ENCODE data around the gene PAFAH1B1. TPM values are rescaled to one million over a fixed set of nuclear protein-coding genes. Genes with fewer than 3 reads are reported as not detected.
A peak's percentile ranks its signal among the peaks of the same experiment; 100 is the strongest.

PAFAH1B1 gene
- total RNA-seq, 1 donor from 2014 or later: 130 TPM

DNA sequence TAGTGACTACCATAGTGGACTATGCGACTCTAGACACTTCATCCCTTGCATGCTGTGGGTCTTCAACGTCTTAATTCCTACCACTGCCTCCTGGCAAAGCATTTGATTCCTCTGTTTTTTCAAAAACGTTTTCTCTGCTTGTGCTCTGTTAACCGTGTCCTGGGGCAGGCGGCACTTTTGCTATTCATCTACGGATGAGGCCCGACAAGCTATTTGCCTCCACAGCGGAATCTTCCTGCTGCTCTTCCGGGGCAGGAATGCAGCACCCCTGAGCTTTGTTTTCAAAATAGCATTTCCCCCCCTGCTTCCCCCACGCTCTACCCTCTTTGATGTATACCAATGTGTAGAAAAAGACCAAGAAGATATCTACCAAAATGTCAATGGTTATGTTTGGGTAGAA, 42.0 kb upstream of the PAFAH1B1 start:
- no peak overlapping the region for H3K27ac Mint-ChIP-seq (ENCODE audit: unreplicated experiment)
- TF ChIP-seq, protein P1, sequence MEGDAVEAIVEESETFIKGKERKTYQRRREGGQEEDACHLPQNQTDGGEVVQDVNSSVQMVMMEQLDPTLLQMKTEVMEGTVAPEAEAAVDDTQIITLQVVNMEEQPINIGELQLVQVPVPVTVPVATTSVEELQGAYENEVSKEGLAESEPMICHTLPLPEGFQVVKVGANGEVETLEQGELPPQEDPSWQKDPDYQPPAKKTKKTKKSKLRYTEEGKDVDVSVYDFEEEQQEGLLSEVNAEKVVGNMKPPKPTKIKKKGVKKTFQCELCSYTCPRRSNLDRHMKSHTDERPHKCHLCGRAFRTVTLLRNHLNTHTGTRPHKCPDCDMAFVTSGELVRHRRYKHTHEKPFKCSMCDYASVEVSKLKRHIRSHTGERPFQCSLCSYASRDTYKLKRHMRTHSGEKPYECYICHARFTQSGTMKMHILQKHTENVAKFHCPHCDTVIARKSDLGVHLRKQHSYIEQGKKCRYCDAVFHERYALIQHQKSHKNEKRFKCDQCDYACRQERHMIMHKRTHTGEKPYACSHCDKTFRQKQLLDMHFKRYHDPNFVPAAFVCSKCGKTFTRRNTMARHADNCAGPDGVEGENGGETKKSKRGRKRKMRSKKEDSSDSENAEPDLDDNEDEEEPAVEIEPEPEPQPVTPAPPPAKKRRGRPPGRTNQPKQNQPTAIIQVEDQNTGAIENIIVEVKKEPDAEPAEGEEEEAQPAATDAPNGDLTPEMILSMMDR (conservative IDR thresholded peaks at IDR 0.05): no peak
- peaks cover 17% of the 10 kb centered on the region for H3K4me1 Mint-ChIP-seq
- H3K4me3 Mint-ChIP-seq: no peak overlapping the region
- H3K27me3 Mint-ChIP-seq (ENCODE audit: low read depth): peaks cover 7% of the 10 kb centered on the region
- DNase-seq (ENCODE audit: low read depth, low spot score): no peak
- H3K36me3 Mint-ChIP-seq (ENCODE audit: low read depth): no peaks in the 10 kb centered on the region
- peaks cover 3% of the 10 kb centered on the region for H3K9me3 Mint-ChIP-seq

DNA sequence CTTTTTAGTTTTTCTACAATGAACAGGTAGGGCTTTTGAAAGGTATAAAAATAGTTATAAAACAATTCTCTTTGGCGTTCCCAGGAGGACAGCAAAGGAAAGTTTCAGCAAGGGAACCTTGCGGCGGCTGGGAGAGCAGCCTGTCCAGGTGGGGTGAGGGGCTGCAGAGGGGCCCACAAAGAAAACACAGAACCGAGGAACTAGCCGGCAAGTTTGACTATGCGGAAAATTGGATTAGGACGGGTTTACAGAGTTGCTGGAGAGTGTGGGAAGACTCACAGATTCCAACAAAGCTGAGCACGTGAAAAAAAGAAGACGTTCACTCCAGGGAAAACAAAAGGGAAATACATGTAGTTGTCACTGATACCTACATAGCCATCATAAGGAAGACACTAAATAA, 41.5 kb upstream of the PAFAH1B1 start:
- peaks cover 17% of the 10 kb centered on the region for H3K4me1 Mint-ChIP-seq
- TF ChIP-seq, protein P1 (conservative IDR thresholded peaks at IDR 0.05): no peak
- peak overlapping the region; percentile 86 for H3K27ac Mint-ChIP-seq (ENCODE audit: unreplicated experiment)
- no peak overlapping the region for H3K4me3 Mint-ChIP-seq
- H3K27me3 Mint-ChIP-seq (ENCODE audit: low read depth): peaks cover 7% of the 10 kb centered on the region
- peaks cover 5% of the 10 kb centered on the region for H3K9me3 Mint-ChIP-seq
- DNase-seq (ENCODE audit: low read depth, low spot score): no peak
- H3K36me3 Mint-ChIP-seq (ENCODE audit: low read depth): no peaks in the 10 kb centered on the region

DNA sequence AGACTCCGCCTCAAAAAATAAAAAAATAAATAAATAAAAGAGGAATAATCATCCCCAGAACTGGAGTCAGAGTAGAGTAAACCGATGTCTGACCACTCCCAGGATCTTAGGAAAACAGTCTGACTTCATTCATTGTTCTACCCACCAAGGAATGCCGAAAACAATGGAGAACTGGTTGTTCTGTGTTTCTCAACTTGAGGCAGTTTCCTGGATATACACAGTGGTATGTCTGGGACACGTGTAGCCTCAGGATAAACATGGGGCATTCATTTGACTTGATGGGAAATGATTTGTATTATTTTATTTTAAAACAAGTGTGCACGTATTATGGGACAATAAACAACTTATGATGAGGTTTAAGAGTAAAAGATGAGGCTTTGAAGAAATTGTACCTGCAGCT, 32.8 kb upstream of the PAFAH1B1 start:
- H3K4me1 Mint-ChIP-seq: peaks cover 7% of the 10 kb centered on the region
- no peak for DNase-seq (ENCODE audit: low read depth, low spot score)
- peaks cover 5% of the 10 kb centered on the region for H3K9me3 Mint-ChIP-seq
- H3K27ac Mint-ChIP-seq (ENCODE audit: unreplicated experiment): no peak overlapping the region
- peaks cover 3% of the 10 kb centered on the region for H3K36me3 Mint-ChIP-seq (ENCODE audit: low read depth)
- TF ChIP-seq, protein P1 (conservative IDR thresholded peaks at IDR 0.05): no peak
- no peaks in the 10 kb centered on the region for H3K27me3 Mint-ChIP-seq (ENCODE audit: low read depth)
- no peak overlapping the region for H3K4me3 Mint-ChIP-seq

DNA sequence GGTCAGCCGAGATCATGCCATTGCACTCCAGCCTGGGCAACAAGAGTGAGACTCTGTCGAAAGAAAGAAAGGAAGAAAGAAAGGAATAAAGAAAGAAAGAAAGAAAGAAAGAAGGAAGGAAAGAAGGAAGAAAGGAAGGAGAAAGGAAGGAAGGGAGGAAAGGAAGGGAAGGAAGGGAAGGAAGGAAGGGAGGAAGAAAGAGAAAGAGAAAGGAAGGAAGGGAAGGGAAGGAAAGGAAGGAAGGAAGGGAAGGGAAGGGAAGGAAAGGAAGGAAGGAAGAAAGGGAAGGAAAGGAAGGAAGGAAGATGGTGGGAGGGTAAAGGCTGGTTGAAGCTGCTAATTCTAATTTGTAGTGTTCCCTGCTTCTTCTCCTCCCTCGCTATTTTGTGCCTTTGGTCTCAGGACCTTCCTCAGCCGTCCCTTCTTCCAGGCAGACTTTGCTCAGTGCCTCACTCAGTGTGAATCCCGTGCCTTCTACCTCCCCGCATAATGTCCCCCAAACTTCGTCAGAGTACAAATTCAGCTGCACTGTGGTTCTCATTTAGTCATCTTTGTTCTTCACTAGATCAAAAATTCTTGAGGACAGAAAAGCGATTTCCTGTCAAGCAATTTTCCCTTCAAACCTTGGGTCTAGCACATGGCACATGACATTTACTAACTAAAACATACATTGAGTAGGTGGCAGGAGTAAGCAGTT, 31.1 kb upstream of the PAFAH1B1 start:
- TF ChIP-seq, protein P1 (conservative IDR thresholded peaks at IDR 0.05): no peak
- Mint-ChIP-seq H3K9me3 (no peaks in the 10 kb centered on the region), H3K4me3 (no peak overlapping the region), H3K36me3 (ENCODE audit: low read depth) (peaks cover 3% of the 10 kb centered on the region), H3K27ac (ENCODE audit: unreplicated experiment) (no peak overlapping the region), H3K27me3 (ENCODE audit: low read depth) (no peaks in the 10 kb centered on the region), H3K4me1 (peaks cover 7% of the 10 kb centered on the region)
- no peak for DNase-seq (ENCODE audit: low read depth, low spot score)

DNA sequence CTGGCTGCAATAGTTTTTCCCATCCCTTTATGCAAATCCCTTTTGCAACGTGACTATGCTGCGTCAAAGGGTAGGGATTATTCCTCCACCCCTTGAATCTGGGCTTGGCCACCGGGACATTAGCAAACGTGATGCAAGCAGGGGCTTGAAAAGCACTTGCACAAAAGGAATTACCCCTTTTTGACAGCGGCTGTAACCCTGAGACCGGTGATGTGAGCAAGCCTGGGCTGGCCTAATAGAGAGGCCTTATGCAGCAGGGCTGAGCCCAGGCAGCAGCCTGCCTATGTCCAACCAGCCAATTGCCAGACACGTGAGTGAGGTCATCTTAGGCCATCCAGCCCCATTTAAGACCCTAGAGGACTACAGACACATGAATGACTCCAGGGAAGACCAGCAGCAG, 30.4 kb upstream of the PAFAH1B1 start:
- Mint-ChIP-seq H3K36me3 (ENCODE audit: low read depth) (peaks cover 3% of the 10 kb centered on the region), H3K4me1 (peaks cover 7% of the 10 kb centered on the region), H3K27me3 (ENCODE audit: low read depth) (no peaks in the 10 kb centered on the region), H3K27ac (ENCODE audit: unreplicated experiment) (no peak overlapping the region), H3K9me3 (no peaks in the 10 kb centered on the region), H3K4me3 (no peak overlapping the region)
- DNase-seq (ENCODE audit: low read depth, low spot score): no peak
- TF ChIP-seq, protein P1 (conservative IDR thresholded peaks at IDR 0.05): no peak

Measured in neural crest cell (in vitro differentiated cells).